Activated T-helper 17 cell treated with anti-CD3 and anti-CD28 coated beads, Interleukin-2, amount 50 U/mL, for 72 hours (primary cell): Measurements from ENCODE around the gene GPAT3. TPM values are rescaled to one million over a fixed set of nuclear protein-coding genes. Genes with fewer than 3 reads are reported as not detected.
A peak's percentile ranks its signal among the peaks of the same experiment; 100 is the strongest.
"Not testable (repeated sequence)": the region's sequence is repeated elsewhere in the genome, so short reads cannot be mapped to it uniquely, and the experiment has no call there.

Source experiments
- ATAC-seq: fragments of 150-1000 bp; cut with Tn5 transposase; replicated peaks from 2 replicates; pipeline ENCODE4 v1.10.0; 2021; ENCODE audit warnings: mild to moderate bottlenecking, moderate library complexity
- H3K27ac Mint-ChIP-seq: one replicate; pipeline ENCODE4 v1.8.0; 2022; ENCODE audit warnings: mixed read lengths
- H3K27me3 Mint-ChIP-seq: one replicate; pipeline ENCODE4 v1.8.0; 2022; ENCODE audit warnings: mixed read lengths
- H3K36me3 Mint-ChIP-seq: one replicate; pipeline ENCODE4 v1.8.0; 2022; ENCODE audit warnings: low read depth, mild to moderate bottlenecking, mixed read lengths
- H3K4me1 Mint-ChIP-seq: one replicate; pipeline ENCODE4 v1.8.0; 2022; ENCODE audit warnings: mixed read lengths
- H3K4me3 Mint-ChIP-seq: one replicate; pipeline ENCODE4 v1.8.0; 2022; ENCODE audit warnings: mild to moderate bottlenecking, mixed read lengths
- H3K9me3 Mint-ChIP-seq: one replicate; pipeline ENCODE4 v1.8.0; 2022; ENCODE audit warnings: mixed read lengths
- total RNA-seq, 2 donors: library from RNA; stranded (reverse); gene quantifications; one replicate each; pipeline ENCODE4 v1.2.3, GENCODE V29; 2022

GPAT3 gene
- 1 to 10 TPM; 5.6 to 8.8 TPM for total RNA-seq

GRCh38 chr4:83535520-83536361 lies at the start of gene GPAT3:
TSS of gene GPAT3 (plus strand) at chr4:83536108. CDS start at chr4:83536623, 515 bp downstream.
- H3K27me3 Mint-ChIP-seq, result peaks cover 3% of the 10 kb centered on the region
- peak within 1 kb of the TSS; percentile 92 for H3K27ac Mint-ChIP-seq
- no peaks in the 10 kb centered on the region for H3K36me3 Mint-ChIP-seq
- ATAC-seq, result peak; percentile 85
- H3K9me3 Mint-ChIP-seq, result no peaks in the 10 kb centered on the region
- peaks cover 10% of the 10 kb centered on the region for H3K4me1 Mint-ChIP-seq
- H3K4me3 Mint-ChIP-seq, result peak within 1 kb of the TSS; percentile 97

GRCh38 chr4:83486457-83487129 lies 49.3 kb upstream of the GPAT3 start:
- Mint-ChIP-seq H3K27me3 (no peaks in the 10 kb centered on the region), H3K36me3 (peaks cover 5% of the 10 kb centered on the region), H3K4me3 (no peak overlapping the region), H3K9me3 (no peaks in the 10 kb centered on the region), H3K4me1 (no peaks in the 10 kb centered on the region), H3K27ac (no peak overlapping the region)
- no peak for ATAC-seq

GRCh38 chr4:83489711-83490326 lies 46.1 kb upstream of the GPAT3 start:
- no peak overlapping the region for H3K4me3 Mint-ChIP-seq
- ATAC-seq, result no peak

GRCh38 chr4:83490876-83491450 lies 44.9 kb upstream of the GPAT3 start:
- Mint-ChIP-seq H3K27ac (no peak overlapping the region), H3K9me3 (no peaks in the 10 kb centered on the region), H3K27me3 (no peaks in the 10 kb centered on the region), H3K4me3 (no peak overlapping the region), H3K4me1 (no peaks in the 10 kb centered on the region), H3K36me3 (no peaks in the 10 kb centered on the region)
- no peak for ATAC-seq

More at GRCh38 chr4:83489711-83490326, 46.1 kb upstream of the GPAT3 start:
- no peak overlapping the region for H3K27ac Mint-ChIP-seq
- H3K4me1 Mint-ChIP-seq, result no peaks in the 10 kb centered on the region
- no peaks in the 10 kb centered on the region for H3K9me3 Mint-ChIP-seq
- no peaks in the 10 kb centered on the region for H3K27me3 Mint-ChIP-seq
- H3K36me3 Mint-ChIP-seq, result no peaks in the 10 kb centered on the region

GRCh38 chr4:83496085-83496917 lies 39.6 kb upstream of the GPAT3 start:
- not testable (repeated sequence) for H3K4me1 Mint-ChIP-seq, H3K36me3 Mint-ChIP-seq, H3K9me3 Mint-ChIP-seq, H3K27me3 Mint-ChIP-seq, H3K27ac Mint-ChIP-seq, ATAC-seq, H3K4me3 Mint-ChIP-seq

- H3K9me3 Mint-ChIP-seq, result no peaks in the 10 kb centered on the region
- no peaks in the 10 kb centered on the region for H3K27me3 Mint-ChIP-seq
- ATAC-seq, result no peak
- H3K27ac Mint-ChIP-seq, result peak overlapping the region; percentile 45
- H3K4me1 Mint-ChIP-seq, result no peaks in the 10 kb centered on the region
- no peaks in the 10 kb centered on the region for H3K36me3 Mint-ChIP-seq
- no peak overlapping the region for H3K4me3 Mint-ChIP-seq
Observed at GRCh38 chr4:83498187-83498586, 37.7 kb upstream of the GPAT3 start.

GRCh38 chr4:83501671-83502070 lies 34.2 kb upstream of the GPAT3 start:
- H3K27me3 Mint-ChIP-seq, H3K27ac Mint-ChIP-seq, H3K4me3 Mint-ChIP-seq, ATAC-seq, H3K36me3 Mint-ChIP-seq, H3K4me1 Mint-ChIP-seq, H3K9me3 Mint-ChIP-seq: not testable (repeated sequence)

- Mint-ChIP-seq H3K4me1 (peaks cover under 1% of the 10 kb centered on the region), H3K36me3 (no peaks in the 10 kb centered on the region), H3K9me3 (peaks cover under 1% of the 10 kb centered on the region), H3K27me3 (peaks cover under 1% of the 10 kb centered on the region), H3K4me3 (peak overlapping the region; percentile 37), H3K27ac (no peak overlapping the region)
- no peak for ATAC-seq
Observed at GRCh38 chr4:83503974-83504373, 31.9 kb upstream of the GPAT3 start.

- H3K4me3 Mint-ChIP-seq, result peak overlapping the region; percentile 37
- peak overlapping the region; percentile 18 for H3K27ac Mint-ChIP-seq
- peaks cover 3% of the 10 kb centered on the region for H3K27me3 Mint-ChIP-seq
- ATAC-seq, result peak; percentile 35
- peaks cover 4% of the 10 kb centered on the region for H3K9me3 Mint-ChIP-seq
- H3K4me1 Mint-ChIP-seq, result peaks cover 5% of the 10 kb centered on the region
- H3K36me3 Mint-ChIP-seq, result no peaks in the 10 kb centered on the region
Observed at GRCh38 chr4:83504503-83504902, 31.4 kb upstream of the GPAT3 start.

GRCh38 chr4:83504996-83505395 lies 30.9 kb upstream of the GPAT3 start:
- H3K27ac Mint-ChIP-seq, result peak overlapping the region; percentile 18
- H3K4me3 Mint-ChIP-seq, result peak overlapping the region; percentile 37
- peaks cover 3% of the 10 kb centered on the region for H3K27me3 Mint-ChIP-seq
- ATAC-seq, result peak; percentile 37
- peaks cover 4% of the 10 kb centered on the region for H3K9me3 Mint-ChIP-seq
- peaks cover 5% of the 10 kb centered on the region for H3K4me1 Mint-ChIP-seq
- no peaks in the 10 kb centered on the region for H3K36me3 Mint-ChIP-seq

- ATAC-seq, result peak; percentile 46
- peak overlapping the region; percentile 51 for H3K27ac Mint-ChIP-seq
- H3K9me3 Mint-ChIP-seq, H3K36me3 Mint-ChIP-seq, H3K4me1 Mint-ChIP-seq, H3K27me3 Mint-ChIP-seq, H3K4me3 Mint-ChIP-seq: not testable (repeated sequence)
Observed at GRCh38 chr4:83509156-83509585, 26.7 kb upstream of the GPAT3 start.

- H3K4me1 Mint-ChIP-seq, result peaks cover 5% of the 10 kb centered on the region
- peaks cover 4% of the 10 kb centered on the region for H3K9me3 Mint-ChIP-seq
- no peak overlapping the region for H3K4me3 Mint-ChIP-seq
- peaks cover 3% of the 10 kb centered on the region for H3K27me3 Mint-ChIP-seq
- ATAC-seq, result no peak
- H3K36me3 Mint-ChIP-seq, result no peaks in the 10 kb centered on the region
- no peak overlapping the region for H3K27ac Mint-ChIP-seq
Observed at GRCh38 chr4:83510442-83510841, 25.5 kb upstream of the GPAT3 start.

GRCh38 chr4:83516042-83516772 lies 19.7 kb upstream of the GPAT3 start:
- no peaks in the 10 kb centered on the region for H3K27me3 Mint-ChIP-seq
- no peaks in the 10 kb centered on the region for H3K9me3 Mint-ChIP-seq
- ATAC-seq, result peak; percentile 70
- H3K4me3 Mint-ChIP-seq, result no peak overlapping the region
- no peaks in the 10 kb centered on the region for H3K4me1 Mint-ChIP-seq
- no peaks in the 10 kb centered on the region for H3K36me3 Mint-ChIP-seq
- no peak overlapping the region for H3K27ac Mint-ChIP-seq
